H1 (cell line): ENCODE data around the gene GALR2. TPM values are rescaled to one million over a fixed set of nuclear protein-coding genes. Genes with fewer than 3 reads are reported as not detected.

ENCODE experiments used
- microRNA-seq, 2 experiments: library from miRNA; unstranded; fragments of <30 nt; microRNA quantifications; one replicate each; pipeline versions ENCODE4 to v1.2.0, GENCODE V29; 2016 to 2020; ENCODE audit warnings: borderline microRNAs expressed in 2 of 2, borderline number of aligned reads in 2 of 2, borderline replicate concordance in 1 of 2
- polyA plus RNA-seq, 7 experiments: library from polyadenylated mRNA; depleted of rRNA in 3 of 7; stranded (reverse) in 5 of 7; unstranded in 2 of 7; fragments of >200 nt in 5 of 7; fragments of 200-250 nt in 2 of 7; gene quantifications; 1 replicate in 5 of 7; 2 replicates in 1 of 7; 4 replicates in 1 of 7; pipeline versions ENCODE4 v1.2.1 to v1.2.3, GENCODE V29; 2011 to 2013; ENCODE audit warnings: missing spikeins in 2 of 7, mixed read lengths in 2 of 7
- small RNA-seq: library from polyadenylated mRNA; stranded (forward); fragments of <200 nt; extraction: miRNeasy Mini kit (QIAGEN cat#:217004); gene quantifications from one replicate; pipeline ENCODE3, GENCODE V24; 2013; ENCODE audit not compliant: insufficient read depth
- total RNA-seq: library from RNA; stranded (reverse); fragmentation: NEBNext Ultra II Directional; extraction: Animal tissue kit (Norgen Biotek cat#: 25700); gene quantifications from 2 replicates; pipeline ENCODE4 v1.2.1, GENCODE V29; 2021

The GALR2 gene
- total and polyA plus RNA-seq, 2 of the 8 experiments (the other 6 are each of a cell fraction or from before 2014, with no cell fraction given): 0.86 to 2.2 TPM

Small RNA genes within 50 kb of the gene (microRNA-seq; reads per million reads assigned to microRNA genes)
- 0.81 to 0.92 reads per million in 2 experiments for gene MIR6868

Small RNA genes within 50 kb of the gene (small RNA-seq; reads per million reads assigned to genes)
- gene MIR6868: 3.1 reads per million, percentile 39 among the genes with 10 or more reads in this experiment

Other genes with a start within 250 kb of the GALR2 start
- gene UNC13D, start 230.4 kb upstream of the GALR2 start, total RNA-seq: 7.5 and 8.4 TPM in 2 replicates
- gene UNC13D, start 230.4 kb upstream of the GALR2 start, polyA plus RNA-seq (2011; rRNA removed): 3.6 and 5.2 TPM in 2 replicates
- gene WBP2, start 219.4 kb upstream of the GALR2 start, total RNA-seq: 61.8 and 71.2 TPM in 2 replicates
- gene WBP2, start 219.4 kb upstream of the GALR2 start, polyA plus RNA-seq (2011; rRNA removed): 48.2 and 72.0 TPM in 2 replicates
- gene TRIM47, start 196.2 kb upstream of the GALR2 start, total RNA-seq: 5.1 and 6.4 TPM in 2 replicates
- 6.3 and 11.6 TPM in 2 replicates for gene TRIM47, start 196.2 kb upstream of the GALR2 start, polyA plus RNA-seq (2011; rRNA removed)
- 47.7 and 48.6 TPM in 2 replicates for gene TRIM65, start 177.8 kb upstream of the GALR2 start, total RNA-seq
- 21.2 and 25.6 TPM in 2 replicates for gene TRIM65, start 177.8 kb upstream of the GALR2 start, polyA plus RNA-seq (2011; rRNA removed)
- 125 and 132 TPM in 2 replicates for gene MRPL38, start 169.9 kb upstream of the GALR2 start, total RNA-seq
- 78.4 and 138 TPM in 2 replicates for gene MRPL38, start 169.9 kb upstream of the GALR2 start, polyA plus RNA-seq (2011; rRNA removed)
- gene FBF1, start 133.7 kb upstream of the GALR2 start, total RNA-seq: 13.1 and 13.8 TPM in 2 replicates
- gene FBF1, start 133.7 kb upstream of the GALR2 start, polyA plus RNA-seq (2011; rRNA removed): 8.1 and 12.5 TPM in 2 replicates
- 27.4 and 30.4 TPM in 2 replicates for gene ACOX1, start 95.6 kb upstream of the GALR2 start, total RNA-seq
- 10.2 and 10.5 TPM in 2 replicates for gene ACOX1, start 95.6 kb upstream of the GALR2 start, polyA plus RNA-seq (2011; rRNA removed)
- 15.9 and 17.6 TPM in 2 replicates for gene TEN1, start 95.5 kb upstream of the GALR2 start, total RNA-seq
- gene TEN1, start 95.5 kb upstream of the GALR2 start, polyA plus RNA-seq (2011; rRNA removed): 18.7 and 24.5 TPM in 2 replicates
- gene CDK3, start 73.9 kb upstream of the GALR2 start, total RNA-seq: 7.4 and 10.0 TPM in 2 replicates
- gene CDK3, start 73.9 kb upstream of the GALR2 start, polyA plus RNA-seq (2011; rRNA removed): 14.6 and 20.1 TPM in 2 replicates
- gene EVPL, start 47.5 kb upstream of the GALR2 start, total RNA-seq: 0.75 and 0.99 TPM in 2 replicates
- gene EVPL, start 47.5 kb upstream of the GALR2 start, polyA plus RNA-seq (2011; rRNA removed): 0.20 and 0.35 TPM in 2 replicates
- gene SRP68, start 2.3 kb upstream of the GALR2 start, total RNA-seq: 83.5 and 84.6 TPM in 2 replicates
- gene SRP68, start 2.3 kb upstream of the GALR2 start, polyA plus RNA-seq (2011; rRNA removed): 50.0 and 57.7 TPM in 2 replicates
- 0.26 TPM in 1 of 2 replicates, not detected in the other for gene ZACN, start 4.4 kb downstream of the GALR2 start, total RNA-seq
- gene ZACN, start 4.4 kb downstream of the GALR2 start, polyA plus RNA-seq (2011; rRNA removed): not detected in 2 replicates
- gene EXOC7, start 29.0 kb downstream of the GALR2 start, total RNA-seq: 92.6 and 95.3 TPM in 2 replicates
- gene EXOC7, start 29.0 kb downstream of the GALR2 start, polyA plus RNA-seq (2011; rRNA removed): 77.1 and 83.3 TPM in 2 replicates
- 4.9 and 5.4 TPM in 2 replicates for gene FOXJ1, start 66.5 kb downstream of the GALR2 start, total RNA-seq
- gene FOXJ1, start 66.5 kb downstream of the GALR2 start, polyA plus RNA-seq (2011; rRNA removed): 4.6 and 4.7 TPM in 2 replicates
- 13.4 and 14.9 TPM in 2 replicates for gene RNF157, start 165.7 kb downstream of the GALR2 start, total RNA-seq
- 16.7 and 20.2 TPM in 2 replicates for gene RNF157, start 165.7 kb downstream of the GALR2 start, polyA plus RNA-seq (2011; rRNA removed)
- gene UBALD2, start 190.6 kb downstream of the GALR2 start, total RNA-seq: 22.6 and 25.6 TPM in 2 replicates
- gene UBALD2, start 190.6 kb downstream of the GALR2 start, polyA plus RNA-seq (2011; rRNA removed): 17.8 and 26.8 TPM in 2 replicates
- 2.8 and 3.2 TPM in 2 replicates for gene QRICH2, start 233.5 kb downstream of the GALR2 start, total RNA-seq
- gene QRICH2, start 233.5 kb downstream of the GALR2 start, polyA plus RNA-seq (2011; rRNA removed): 3.8 and 4.9 TPM in 2 replicates